SK-MEL-5 (cell line): Measurements from ENCODE around the gene AATK. TPM values are rescaled to one million over a fixed set of nuclear protein-coding genes. Genes with fewer than 3 reads are reported as not detected.

Experiments
- DNase-seq: peaks from one replicate; pipeline ENCODE4 v3.0.0-alpha.2; 2016; ENCODE audit warnings: low read depth, low spot score
- in situ Hi-C: cut with HindIII; loops from 2 replicates; pipeline ENCODE4 v1.10.0; 2016; ENCODE audit warnings: low sequenced_read_pairs, high pct_unique_total_duplicates, low pct_unique_long_range_greater_than_20kb
- total RNA-seq: library from RNA; depleted of rRNA; stranded (reverse); fragments of >200 nt; shearing (Covaris generic); gene quantifications from 2 replicates; pipeline ENCODE4 v1.2.3, GENCODE V29; 2014

Gene AATK
- total RNA-seq, 1 experiment from 2014 or later = 6.9 TPM

DNA sequence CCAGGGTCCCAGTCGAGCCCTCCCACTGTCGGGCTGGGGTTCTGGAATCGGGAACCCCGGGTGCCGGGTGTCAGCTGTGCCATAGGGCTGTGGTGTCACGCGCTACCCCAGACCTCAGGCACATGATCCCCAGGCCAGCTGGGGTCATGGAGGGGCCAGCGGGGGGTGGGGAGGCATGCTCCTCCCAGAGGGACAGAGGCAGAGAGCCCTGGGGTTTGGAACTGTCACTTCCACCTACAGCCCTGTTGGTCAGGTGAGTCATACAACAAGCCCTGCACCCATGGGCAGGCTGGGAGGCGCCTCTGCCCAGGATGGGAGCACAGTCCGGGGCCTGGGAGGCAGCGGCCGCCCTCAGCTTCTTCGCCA is 68.1 kb downstream of the AATK start:
- in situ Hi-C loops = no loop called here
- DNase-seq = no peak

DNA sequence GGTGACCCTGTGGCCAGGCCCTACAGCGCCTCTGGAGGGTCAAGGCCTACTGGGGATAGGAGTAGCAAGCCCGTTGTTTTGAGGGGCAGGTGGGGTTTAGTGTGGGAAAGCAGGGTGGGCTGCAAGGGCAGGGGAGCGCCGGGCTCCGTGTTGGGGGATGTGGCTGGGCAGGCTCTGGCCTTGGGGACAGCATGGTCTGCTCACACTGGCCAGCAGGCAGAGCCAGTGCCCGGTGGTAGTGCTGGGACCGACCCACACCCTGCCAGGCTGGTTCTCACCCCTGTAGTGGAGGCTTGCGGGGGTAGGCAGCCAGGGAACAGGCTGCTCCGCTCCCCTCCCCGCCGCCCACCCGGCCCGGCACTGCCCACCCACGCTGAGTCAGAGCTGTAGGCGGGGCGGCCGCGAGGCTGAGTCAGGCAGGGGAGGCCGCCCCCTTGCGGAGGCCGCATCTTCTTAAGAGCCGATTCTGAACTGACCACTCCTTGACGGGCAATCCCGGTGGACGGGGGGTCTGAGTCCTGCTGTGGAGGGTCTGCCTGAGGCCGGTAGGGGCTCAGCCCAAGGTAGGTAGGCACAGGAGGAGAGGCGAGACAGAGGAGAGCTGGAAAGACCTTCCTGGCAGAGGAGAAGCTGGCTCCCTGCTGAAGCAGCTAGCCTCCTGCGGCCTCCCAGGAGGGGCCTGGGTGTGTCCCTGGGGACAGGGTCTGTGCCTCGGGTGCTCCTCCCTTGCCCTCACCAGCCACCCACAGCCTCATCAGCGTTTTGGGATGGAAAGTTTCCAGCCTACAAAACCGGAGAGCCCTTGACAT is 68.7 kb downstream of the AATK start:
- in situ Hi-C loops = no loop called here

DNA sequence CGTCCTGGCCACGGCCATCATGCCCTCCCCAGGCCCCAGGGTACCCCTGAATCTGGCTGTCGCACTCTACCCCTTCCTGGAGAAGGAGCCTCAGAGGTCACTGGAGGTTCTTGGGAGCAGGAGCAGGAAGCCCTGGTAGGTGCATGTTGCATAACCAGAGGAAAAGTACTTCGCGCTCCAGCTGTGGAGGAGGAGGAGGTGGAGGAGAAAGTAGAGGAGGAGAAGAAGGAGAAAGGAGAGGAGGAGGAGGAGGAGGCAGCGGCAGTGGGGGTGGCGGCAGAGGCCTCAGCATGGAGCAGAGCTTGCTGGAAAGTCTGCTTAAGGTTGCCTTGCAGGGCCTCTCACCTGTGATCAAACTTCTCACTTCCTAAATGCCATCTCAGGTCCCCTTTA is 69.3 kb downstream of the AATK start:
- in situ Hi-C loops = no loop called here
- DNase-seq = no peak

More for the DNA sequence above, 68.7 kb downstream of the AATK start:
- DNase-seq = peak; percentile 87

DNA sequence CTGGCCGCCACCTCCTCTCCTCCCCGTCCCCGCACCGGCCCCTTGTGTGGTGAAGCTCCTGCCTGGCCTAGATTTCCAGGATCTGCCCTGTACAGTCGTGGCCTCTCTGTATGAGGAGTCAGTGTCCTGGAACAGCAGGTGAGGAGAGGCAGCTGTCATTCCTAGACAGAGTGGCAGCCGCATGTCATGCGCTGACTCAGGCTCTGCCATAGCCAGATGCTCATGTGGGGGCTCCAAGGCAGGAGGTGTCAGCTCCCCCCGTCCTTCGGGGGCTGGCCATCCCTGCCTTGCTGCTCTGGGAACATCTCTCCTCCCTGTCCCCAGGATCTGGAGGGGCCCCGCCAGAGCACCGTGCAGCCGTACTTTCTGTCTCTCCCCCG is 70.6 kb downstream of the AATK start:
- DNase-seq = no peak
- in situ Hi-C loops = no loop called here

DNA sequence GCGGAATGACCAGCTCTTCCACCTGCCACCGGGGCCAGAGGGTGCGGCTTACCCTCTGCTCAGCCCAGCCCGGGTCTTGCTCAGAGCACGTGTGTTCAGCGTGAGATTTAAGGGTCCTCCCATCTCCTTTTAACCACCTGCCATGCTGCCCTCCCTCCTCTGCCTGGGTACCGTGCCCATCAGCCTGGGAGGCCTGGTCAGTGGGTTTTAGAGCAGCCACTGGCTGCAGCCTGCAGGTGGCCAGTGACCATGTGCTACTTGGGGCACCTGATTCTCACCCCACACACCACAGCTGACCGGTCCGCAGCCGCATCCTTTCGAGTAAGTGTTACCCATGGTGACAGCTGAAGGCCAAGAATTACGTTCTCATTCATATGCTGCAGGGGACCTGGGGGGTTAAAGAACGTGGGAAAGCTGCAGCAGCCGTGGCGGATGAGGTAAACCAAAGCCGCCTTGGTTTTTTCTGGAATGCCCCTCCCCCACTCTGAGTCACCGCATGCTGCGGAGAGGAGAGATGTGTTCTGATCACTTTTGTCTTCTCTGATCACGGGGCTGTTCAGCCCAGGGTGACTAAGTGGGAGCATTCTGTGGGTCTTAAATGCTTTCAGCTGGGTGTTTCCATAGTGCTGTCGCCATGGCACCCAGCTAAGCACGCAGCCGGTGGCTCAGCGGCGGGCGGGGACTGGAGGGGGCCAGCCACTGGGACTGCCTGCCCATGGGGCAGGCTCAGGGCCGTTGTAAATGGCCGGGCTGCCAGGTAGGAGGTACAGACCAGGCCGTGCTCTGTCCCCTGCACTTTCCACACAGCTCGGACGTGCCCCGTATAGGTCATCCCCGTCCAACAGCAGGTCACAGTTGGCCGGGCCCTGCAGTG is 71.3 kb downstream of the AATK start:
- in situ Hi-C loops = no loop called here
- peak; percentile 99 for DNase-seq

DNA sequence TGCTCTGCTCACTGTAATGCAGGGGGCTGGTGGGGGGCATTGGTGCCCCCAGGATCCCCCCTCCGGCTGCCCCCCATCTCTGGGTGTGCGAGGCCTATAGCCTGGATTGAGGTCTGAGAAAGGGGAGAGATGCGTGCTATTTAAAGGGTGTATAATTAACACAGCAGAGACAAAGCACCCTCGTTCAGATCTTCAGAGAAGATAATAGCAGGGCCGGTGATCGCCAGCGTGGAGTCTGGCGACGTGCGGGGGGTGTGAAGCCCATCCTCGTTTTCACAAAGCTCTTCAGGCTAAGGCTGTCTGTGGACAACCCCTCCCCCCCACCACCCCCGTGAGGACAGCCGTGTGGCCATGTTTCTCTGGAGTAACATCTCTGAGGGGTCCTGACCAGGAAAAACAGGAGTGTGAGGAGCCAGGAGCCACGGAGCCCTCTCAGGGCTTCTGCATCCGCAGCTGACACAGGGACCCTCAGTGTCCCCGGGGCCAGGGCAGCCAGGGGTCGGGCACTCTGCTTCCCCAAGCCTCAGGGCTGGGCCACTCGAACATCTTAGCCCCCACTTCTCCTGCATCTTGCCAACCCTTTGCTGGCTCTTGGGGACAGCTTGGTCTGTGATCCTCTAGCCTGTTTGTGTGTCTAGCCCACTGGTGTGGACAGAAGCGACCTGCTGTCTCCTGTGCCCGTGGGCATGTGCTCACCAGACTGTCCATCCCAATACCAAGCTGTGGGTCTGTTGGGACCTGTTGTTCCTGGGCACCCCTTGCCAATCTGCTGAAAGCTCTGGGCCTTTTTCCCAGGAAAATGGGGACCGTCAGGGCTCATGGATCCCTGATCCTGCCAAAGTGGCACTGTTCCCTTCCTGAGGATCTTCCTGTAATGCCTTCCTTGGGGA is 72.2 kb downstream of the AATK start:
- in situ Hi-C loops = no loop called here
- DNase-seq = no peak

DNA sequence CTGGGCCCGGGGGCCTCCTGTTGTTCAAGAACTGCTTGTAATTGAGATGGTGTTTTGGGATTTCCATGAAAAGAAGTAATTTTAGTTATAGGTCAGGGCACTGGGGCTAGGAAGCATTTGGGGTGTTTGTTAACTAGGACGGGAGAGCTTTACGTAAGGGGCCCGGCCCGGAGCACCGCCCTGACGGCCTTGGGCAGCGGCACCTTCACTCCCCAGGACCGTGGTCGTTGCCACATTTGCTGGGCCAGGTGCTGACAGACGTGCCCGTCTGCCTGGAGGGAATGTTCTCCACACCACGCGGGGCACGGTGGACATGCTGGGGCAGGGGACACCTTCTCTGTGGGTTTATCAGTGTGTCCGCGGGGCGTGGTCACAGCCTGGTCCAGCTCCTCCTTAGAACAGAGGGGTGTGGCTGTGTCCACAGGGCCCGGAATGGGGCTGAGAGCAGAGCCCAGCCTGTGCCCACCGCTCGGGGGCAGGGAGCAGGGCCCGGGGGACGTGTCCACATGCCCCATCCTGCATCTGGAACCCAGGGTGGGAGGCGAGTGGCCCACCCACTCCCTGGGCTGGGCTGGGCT is 73.4 kb downstream of the AATK start:
- in situ Hi-C loops = no loop called here
- no peak for DNase-seq

DNA sequence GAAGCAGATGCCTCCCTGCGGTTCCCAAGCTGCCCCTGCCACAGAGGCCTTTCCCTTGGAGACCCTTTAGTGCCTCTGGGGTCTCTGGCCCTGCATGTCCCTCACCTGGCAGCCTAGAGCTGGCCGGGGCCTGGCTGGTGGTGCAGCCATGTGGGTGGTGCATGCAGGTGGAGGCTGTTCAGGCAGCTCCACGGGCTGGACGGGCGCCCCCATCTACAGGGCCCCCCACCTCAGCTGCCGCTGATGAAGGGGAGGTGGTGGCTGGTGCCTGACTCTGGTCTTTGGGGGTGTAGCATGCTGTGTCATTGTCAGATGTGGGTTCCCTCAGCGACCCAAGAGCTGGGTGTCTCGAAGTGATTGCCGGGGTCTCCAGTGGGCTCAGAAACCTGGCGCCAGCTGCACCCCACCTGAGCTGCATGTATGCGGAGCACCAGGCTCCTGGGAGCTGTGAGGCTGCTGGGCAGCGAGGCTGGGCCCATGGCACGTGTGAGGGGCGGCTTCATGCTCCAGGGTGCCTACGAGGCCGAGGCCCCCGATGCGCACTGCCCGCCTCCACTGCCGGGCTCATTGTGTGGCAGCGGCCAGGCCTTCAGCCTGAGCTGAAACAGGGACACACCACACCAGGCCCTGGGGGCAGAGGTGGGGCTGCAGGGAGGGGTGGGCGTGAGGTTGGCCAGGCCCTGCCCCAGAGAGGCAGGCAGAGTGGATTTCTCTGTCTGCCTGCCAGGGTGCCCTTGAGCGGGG is 74.1 kb downstream of the AATK start:
- DNase-seq = no peak
- in situ Hi-C loops = no loop called here

DNA sequence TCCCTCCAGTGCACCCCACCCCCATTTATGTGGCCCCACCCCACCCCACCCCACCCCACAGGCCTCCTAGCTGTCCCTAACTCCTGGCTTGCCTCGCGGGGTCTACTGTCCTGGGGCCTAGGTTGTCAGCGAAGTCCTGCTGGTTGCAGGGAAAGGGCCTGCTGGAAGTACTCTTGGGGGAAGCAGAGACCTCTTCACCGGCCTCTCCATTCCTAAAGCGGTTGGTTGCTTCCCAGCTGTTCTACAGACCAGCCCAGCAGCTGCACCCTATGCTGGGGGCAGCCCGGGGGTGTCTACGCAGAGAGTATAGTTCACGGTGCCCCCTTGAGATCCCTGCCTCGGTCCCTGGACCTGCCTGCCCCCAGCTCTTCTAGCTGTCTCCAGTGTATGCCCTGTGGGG is 74.9 kb downstream of the AATK start:
- in situ Hi-C loops = no loop called here
- DNase-seq = no peak

DNA sequence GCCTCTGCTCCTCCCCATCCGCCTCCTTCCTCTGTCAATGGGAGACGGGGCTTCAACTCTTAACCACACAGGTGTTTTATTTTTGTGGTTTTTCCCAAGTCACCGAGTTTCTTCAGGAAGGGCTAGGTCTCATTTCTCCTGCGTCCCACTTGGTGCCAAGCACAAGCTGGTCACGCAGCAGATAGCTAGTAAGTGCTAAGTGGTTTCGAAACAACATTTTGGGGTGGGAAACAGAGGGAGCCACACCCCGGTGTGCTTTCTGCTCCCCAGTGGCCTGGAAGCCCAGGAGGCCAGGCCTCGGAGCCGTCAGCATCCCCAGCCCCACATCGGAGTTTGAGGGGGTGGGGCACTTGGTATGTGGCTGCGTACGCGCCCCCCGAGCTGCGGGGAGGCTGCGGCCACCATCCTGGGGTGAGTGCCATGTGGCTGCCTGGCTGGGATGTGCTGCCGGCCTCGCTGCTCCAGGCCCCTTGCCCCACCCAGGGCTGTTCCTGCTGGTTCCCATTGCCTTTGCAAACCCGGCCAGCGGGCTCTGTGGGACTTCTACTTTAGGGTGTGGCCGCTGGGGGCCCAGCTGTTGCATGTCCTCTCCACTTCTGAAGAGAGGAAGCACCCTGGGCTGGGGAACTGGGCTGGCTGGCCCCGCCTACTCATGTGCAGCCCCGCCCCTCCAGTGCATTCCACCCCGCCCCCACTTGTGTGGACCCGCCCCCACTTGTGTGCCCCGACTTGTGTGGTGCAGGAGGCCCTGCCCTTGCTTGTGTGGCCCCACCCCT is 75.5 kb downstream of the AATK start:
- in situ Hi-C loops = no loop called here

DNA sequence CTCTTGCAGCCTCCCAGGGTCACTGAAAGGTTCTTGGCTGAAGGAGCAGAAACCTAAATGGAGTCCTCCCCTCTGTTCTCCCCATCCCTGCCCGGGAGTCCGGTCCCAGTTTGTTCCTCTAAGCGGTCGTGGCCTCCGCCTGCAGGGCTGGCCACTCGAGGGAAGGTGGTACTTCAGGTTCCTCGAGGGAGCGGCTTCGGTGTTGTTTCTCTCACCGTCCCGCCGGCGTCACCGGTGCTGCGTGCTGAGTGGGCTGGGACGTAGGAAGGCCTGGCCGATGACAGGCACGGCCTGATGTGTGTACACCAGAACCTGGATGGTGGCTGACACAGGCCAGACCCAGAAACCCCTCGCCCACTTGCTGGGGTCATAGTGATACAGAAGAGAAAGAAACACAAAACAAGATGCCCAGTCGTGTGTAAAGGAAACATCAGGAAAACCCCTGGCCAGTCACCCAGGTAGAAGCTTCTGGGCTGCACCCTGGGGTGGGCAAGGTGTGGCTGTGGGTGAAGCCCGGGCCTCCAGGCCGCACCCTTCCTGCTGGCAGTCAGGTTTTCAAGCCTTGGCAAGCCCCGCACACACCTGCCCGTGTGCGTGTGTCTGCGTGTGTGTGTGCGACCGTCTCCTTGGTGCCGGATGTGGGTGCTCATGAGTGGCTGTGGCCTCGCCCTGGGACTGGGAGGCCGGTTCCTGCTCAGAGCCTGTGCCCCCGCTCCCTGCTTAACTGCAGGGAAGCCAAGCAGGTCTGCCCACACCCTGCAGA is 79.1 kb downstream of the AATK start:
- no peak for DNase-seq
- in situ Hi-C loops = no loop called here

More for the DNA sequence above, 75.5 kb downstream of the AATK start:
- peak; percentile 46 for DNase-seq

DNA sequence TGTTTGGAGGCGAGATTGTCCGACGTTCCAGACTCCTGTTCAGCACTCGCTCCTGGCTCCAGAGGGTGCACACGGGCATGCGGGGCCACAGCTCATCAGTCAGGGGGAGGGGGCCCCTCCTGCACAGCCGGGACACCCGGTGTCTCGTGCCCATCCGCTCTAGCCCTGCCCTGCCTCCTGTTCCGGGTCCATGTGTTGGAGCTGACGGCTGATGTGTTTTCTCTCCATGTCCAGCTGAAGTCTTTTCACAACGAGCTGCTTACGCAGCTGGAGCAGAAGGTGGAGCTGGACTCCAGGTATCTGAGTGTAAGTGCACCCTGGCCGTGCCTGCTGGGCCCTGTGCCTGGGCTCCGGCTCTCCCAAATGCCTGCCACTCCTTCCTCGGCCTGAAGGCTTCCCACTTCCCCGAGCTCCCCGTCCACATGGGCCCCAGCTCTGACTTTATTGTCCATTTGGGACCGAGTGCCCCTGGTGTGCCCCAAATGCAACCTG is 80.6 kb downstream of the AATK start:
- no peak for DNase-seq
- in situ Hi-C loops = no loop called here

DNA sequence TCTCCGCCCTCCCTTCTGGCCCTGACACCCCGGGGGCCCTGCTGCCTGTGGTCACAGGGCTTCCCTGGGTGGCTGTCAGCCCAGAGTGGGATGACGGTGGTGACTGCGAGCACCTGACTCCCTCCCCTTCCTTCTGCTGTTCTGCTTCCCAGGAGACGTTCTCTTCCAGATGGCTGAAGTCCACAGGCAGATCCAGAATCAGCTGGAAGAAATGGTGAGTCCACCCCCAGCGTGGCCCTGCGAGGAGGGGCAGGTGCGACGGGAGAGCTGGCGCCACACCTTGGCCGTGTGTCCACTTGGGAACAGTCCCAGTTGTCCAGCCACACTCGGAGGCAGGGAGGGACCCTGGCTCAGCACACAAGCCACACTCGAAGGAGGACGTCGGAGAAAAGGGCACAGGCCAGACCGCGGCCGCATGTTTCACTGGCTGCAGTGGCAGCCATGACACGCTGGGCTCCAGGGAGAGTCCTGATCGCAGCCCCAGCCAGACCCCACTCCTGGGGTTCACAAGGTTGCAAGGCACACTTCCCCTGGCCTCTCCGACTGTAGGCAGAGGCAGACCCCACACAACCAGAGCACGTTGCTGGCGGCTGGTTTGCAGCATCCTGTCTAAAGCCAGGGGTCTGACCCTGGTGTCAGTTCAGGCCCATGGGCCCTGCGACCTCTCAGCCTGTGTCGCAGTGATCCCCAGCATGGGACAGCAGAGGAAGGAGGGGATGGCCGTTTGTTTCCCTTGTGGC is 81.2 kb downstream of the AATK start:
- no peak for DNase-seq
- in situ Hi-C loops = no loop called here

DNA sequence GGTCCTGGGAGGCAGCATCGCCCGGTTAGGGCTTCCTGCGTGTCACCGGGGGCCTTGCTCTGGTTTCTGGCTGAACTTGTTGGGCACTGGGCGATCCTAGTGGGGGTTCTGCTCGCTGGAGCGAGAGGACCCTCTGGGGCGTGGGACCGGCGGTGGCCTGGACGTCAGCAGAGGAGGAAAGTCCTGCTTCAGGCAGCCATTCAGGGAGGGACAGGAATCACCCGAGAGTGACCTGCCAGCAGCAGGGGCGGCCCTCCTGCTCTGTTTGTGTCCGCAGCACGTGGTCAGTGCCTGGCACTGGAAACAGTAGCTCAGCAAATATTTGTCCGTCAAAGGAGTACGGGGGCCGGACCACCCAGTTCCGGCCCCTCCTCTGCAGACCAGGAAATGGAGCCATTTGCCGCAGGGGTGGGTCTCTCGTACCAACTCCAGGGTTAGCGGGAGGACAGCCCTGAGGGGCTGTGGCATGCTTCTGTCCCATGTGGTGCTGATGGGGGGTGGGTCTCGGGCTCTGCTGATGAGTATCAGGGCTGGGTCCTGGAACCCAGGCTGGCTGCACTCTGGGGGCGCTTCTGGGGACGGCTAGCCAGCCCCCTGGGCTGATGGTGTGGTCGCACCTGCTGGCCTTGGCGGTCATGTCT is 82.8 kb downstream of the AATK start:
- in situ Hi-C loops = no loop called here
- no peak for DNase-seq
